KMS-11 (cell line): Measurements from ENCODE around the gene KDR.
A peak's percentile ranks its signal among the peaks of the same experiment; 100 is the strongest.

ENCODE experiments used
- H2AFZ ChIP-seq: fragments of 200-600 bp; sonication (generic); 2 replicates; pipeline ENCODE4 v1.6.1; 2016; ENCODE audit warnings: antibody characterized with exemption, mixed run types, low read depth
- H3K27ac ChIP-seq: fragments of 200-600 bp; sonication (generic); 2 replicates; pipeline ENCODE4 v1.6.1; 2016; ENCODE audit warnings: mild to moderate bottlenecking, mixed run types
- H3K27me3 ChIP-seq: fragments of 200-600 bp; sonication (generic); 2 replicates; pipeline ENCODE4 v1.6.1; 2017; ENCODE audit warnings: mild to moderate bottlenecking, low read depth, mixed run types, moderate library complexity; ENCODE audit not compliant: insufficient read depth
- H3K36me3 ChIP-seq: fragments of 200-600 bp; sonication (generic); 2 replicates; pipeline ENCODE4 v1.6.1; 2017; ENCODE audit warnings: mild to moderate bottlenecking, mixed run types; ENCODE audit not compliant: insufficient read depth
- H3K4me1 ChIP-seq: fragments of 200-600 bp; sonication (generic); 2 replicates; pipeline ENCODE4 v1.6.1; 2016; ENCODE audit warnings: mild to moderate bottlenecking, low read depth, mixed run types; ENCODE audit not compliant: poor library complexity, severe bottlenecking
- H3K4me2 ChIP-seq: fragments of 200-600 bp; sonication (generic); 2 replicates; pipeline ENCODE4 v1.7.0; 2016; ENCODE audit warnings: mild to moderate bottlenecking, mixed run types
- H3K4me3 ChIP-seq: fragments of 200-600 bp; sonication (generic); IDR thresholded peaks from 2 replicates; pipeline ENCODE4 v1.6.1; 2017; ENCODE audit warnings: low read depth, low read length, mixed read lengths; ENCODE audit not compliant: insufficient read depth
- H3K79me2 ChIP-seq: fragments of 200-600 bp; sonication (generic); 2 replicates; pipeline ENCODE4 v1.6.1; 2016; ENCODE audit warnings: low read depth, mixed run types; ENCODE audit not compliant: insufficient read depth
- H3K9ac ChIP-seq: fragments of 200-600 bp; sonication (generic); 2 replicates; pipeline ENCODE4 v1.6.1; 2016; ENCODE audit warnings: mild to moderate bottlenecking, mixed run types
- H4K20me1 ChIP-seq: fragments of 200-600 bp; sonication (generic); 2 replicates; pipeline ENCODE4 v1.6.1; 2016; ENCODE audit warnings: mild to moderate bottlenecking, mixed run types; ENCODE audit not compliant: insufficient read depth
- TF ChIP-seq, protein P1 (sequence below): fragments of 200-600 bp; sonication (generic); conservative IDR thresholded peaks from 2 replicates; pipeline ENCODE4 v1.6.1; 2017; ENCODE audit warnings: low read depth, mild to moderate bottlenecking, antibody characterized with exemption, low read length, moderate library complexity, mixed read lengths

The KDR gene

DNA sequence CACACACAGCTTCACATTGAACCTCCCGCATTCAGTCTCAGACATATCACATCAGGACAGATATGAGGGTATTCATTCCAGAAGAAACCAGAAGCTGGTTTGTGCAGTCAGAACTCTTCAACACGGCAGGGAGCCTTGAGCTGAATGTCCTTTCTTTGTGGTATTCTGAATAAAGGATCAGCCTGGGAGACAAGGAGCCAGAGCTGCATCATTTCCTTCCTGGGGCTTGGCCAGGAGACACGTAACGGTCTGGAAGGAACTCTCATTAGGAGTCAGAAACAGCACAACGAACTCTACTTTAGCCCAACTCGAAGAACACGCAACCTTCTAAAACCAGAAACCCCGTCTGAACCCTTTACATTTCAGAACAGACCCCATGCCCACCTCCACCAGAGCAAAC lies 46.4 kb downstream of the KDR start:
- H3K27ac ChIP-seq = no peak overlapping the region
- no peaks in the 10 kb centered on the region for H4K20me1 ChIP-seq
- no peaks in the 10 kb centered on the region for H3K79me2 ChIP-seq
- H3K36me3 ChIP-seq = no peaks in the 10 kb centered on the region
- H3K4me1 ChIP-seq = peaks cover 37% of the 10 kb centered on the region
- TF ChIP-seq, protein P1, sequence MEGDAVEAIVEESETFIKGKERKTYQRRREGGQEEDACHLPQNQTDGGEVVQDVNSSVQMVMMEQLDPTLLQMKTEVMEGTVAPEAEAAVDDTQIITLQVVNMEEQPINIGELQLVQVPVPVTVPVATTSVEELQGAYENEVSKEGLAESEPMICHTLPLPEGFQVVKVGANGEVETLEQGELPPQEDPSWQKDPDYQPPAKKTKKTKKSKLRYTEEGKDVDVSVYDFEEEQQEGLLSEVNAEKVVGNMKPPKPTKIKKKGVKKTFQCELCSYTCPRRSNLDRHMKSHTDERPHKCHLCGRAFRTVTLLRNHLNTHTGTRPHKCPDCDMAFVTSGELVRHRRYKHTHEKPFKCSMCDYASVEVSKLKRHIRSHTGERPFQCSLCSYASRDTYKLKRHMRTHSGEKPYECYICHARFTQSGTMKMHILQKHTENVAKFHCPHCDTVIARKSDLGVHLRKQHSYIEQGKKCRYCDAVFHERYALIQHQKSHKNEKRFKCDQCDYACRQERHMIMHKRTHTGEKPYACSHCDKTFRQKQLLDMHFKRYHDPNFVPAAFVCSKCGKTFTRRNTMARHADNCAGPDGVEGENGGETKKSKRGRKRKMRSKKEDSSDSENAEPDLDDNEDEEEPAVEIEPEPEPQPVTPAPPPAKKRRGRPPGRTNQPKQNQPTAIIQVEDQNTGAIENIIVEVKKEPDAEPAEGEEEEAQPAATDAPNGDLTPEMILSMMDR = no peak
- no peak overlapping the region for H3K4me3 ChIP-seq
- H3K27me3 ChIP-seq = no peaks in the 10 kb centered on the region
- H3K4me2 ChIP-seq = no peak overlapping the region
- no peak overlapping the region for H2AFZ ChIP-seq
- H3K9ac ChIP-seq = no peak overlapping the region

DNA sequence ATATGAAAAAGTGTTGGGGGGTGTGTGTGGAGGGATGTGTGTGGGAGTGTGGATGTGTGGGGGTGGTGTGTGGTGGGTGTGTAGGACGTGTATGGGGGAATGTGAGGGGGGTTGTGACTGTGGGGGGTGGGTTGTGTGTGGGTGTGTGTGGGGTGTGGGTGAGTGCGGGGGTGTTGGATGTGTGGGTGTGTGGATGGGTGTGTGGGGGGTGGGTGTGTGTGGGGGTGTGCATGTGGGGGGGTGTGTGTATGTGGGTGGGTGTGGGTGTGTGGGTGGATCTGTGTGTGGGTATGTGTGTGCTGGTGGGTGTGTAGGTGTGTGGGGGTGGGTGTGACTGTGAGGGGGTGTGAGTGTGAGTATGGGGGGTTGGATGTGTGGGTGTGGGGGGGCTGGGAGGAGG lies 47.8 kb downstream of the KDR start:
- Histone ChIP-seq H3K36me3 (no peaks in the 10 kb centered on the region), H3K27me3 (no peaks in the 10 kb centered on the region), H3K9ac (no peak overlapping the region), H3K4me2 (no peak overlapping the region), H3K79me2 (no peaks in the 10 kb centered on the region), H3K27ac (no peak overlapping the region), H3K4me3 (no peak overlapping the region), H2AFZ (no peak overlapping the region), H4K20me1 (no peaks in the 10 kb centered on the region), H3K4me1 (peaks cover 37% of the 10 kb centered on the region)
- TF ChIP-seq, protein P1 = no peak

DNA sequence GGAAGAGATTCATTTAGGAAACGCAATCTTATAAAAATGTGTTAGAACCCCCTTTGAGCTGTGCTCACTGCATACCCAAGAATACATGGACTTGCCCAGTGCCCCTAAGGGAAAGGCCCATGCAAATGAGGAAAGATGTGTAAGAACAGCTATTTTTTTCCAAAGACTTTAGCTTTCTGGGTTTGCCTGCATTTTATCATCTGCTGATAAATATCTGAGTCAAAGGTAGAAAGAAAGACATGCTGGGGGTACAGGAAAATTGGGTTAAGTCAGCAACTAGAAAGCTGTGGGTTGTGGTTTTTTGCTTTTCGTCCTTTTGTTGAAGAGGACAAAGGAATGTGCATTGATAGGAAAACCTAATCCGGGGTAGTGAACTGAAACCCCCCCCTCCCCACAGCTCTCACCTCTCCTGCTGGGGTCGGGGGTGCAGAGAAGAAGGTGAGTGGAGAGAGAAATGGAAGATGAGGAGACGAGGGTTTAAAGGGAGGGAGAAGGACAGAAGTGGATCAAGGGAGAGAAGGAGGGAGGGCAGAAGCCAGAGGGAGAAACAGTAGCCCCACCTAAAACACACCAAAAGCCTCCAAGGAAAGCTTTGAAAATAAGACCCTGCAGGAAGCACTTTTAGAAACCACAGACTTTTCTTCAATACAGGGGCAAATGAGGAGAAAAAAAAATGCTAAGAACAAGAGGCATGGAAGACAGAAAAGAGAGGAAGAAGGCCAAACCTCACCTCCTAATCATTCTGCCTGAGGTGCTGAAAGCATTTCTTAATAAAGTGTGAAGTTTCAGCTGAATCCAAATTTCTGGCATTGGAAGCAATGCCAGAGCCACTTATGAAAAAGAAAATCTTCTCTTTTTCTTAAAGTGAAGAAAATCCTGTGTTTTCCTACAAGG lies 49.3 kb downstream of the KDR start:
- TF ChIP-seq, protein P1 = no peak
- Histone ChIP-seq H3K4me2 (peak overlapping the region; percentile 96), H3K9ac (no peak overlapping the region; the same call in 1 of the 2 replicates), H3K27me3 (no peaks in the 10 kb centered on the region), H3K79me2 (no peaks in the 10 kb centered on the region), H3K4me3 (peak overlapping the region; percentile 74), H2AFZ (peak overlapping the region; percentile 41), H3K27ac (peak overlapping the region; percentile 59), H3K36me3 (no peaks in the 10 kb centered on the region), H4K20me1 (no peaks in the 10 kb centered on the region), H3K4me1 (peaks cover 37% of the 10 kb centered on the region)

DNA sequence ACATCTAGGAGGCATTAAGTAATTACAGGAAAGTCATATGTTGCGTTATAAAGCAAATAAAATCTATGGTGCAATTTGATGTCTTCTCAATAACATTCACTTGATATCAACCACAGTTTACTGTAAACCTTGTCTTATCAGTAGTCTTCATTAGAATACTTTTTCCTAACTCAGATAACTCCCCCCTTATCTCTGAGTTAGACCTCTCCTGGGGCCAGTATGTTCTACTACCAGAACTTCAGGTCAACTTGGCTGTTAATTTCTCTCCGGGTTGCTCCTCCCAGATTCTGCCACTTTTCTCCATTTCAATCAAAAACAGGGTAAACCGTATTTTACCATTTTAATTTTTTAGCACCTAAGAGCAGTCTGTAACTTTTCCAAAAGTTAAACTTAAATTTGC lies 50.0 kb downstream of the KDR start:
- H4K20me1 ChIP-seq = no peaks in the 10 kb centered on the region
- peaks cover 37% of the 10 kb centered on the region for H3K4me1 ChIP-seq
- H3K9ac ChIP-seq = no peak overlapping the region; the same call in 1 of the 2 replicates
- peak overlapping the region; percentile 59 for H3K27ac ChIP-seq
- H3K36me3 ChIP-seq = no peaks in the 10 kb centered on the region
- peak overlapping the region; percentile 41 for H2AFZ ChIP-seq
- no peaks in the 10 kb centered on the region for H3K79me2 ChIP-seq
- H3K4me3 ChIP-seq = peak overlapping the region; percentile 74
- H3K4me2 ChIP-seq = peak overlapping the region; percentile 96
- no peaks in the 10 kb centered on the region for H3K27me3 ChIP-seq
- TF ChIP-seq, protein P1 = no peak
